PC-3 (cell line): ENCODE results near the gene RGS5. TPM values are rescaled to one million over a fixed set of nuclear protein-coding genes. Genes with fewer than 3 reads are reported as not detected.

Experiments used
- ATAC-seq: fragments of 200-7000 bp; cut with Tn5 transposase; 2 replicates; pipeline ENCODE4 v1.9.1; 2020; ENCODE audit warnings: mild to moderate bottlenecking, moderate library complexity
- BruUV-seq: library from RNA; stranded (reverse); fragments of 400-500 nt; replicated peaks from 2 replicates; lab custom pipeline; 2021; lab: Mats Ljungman, UMichigan
- CTCF ChIA-PET: fragments of 300-600 bp; sonication (Branson Sonifier 250); formaldehyde crosslinking; loops from one replicate; lab custom pipeline; 2022; ENCODE audit warnings: antibody characterized with exemption; lab: Charles Lee
- POLR2A ChIA-PET: fragments of 300-600 bp; sonication (Branson Sonifier 250); formaldehyde crosslinking; loops from one replicate; lab custom pipeline; 2022; ENCODE audit warnings: antibody characterized with exemption; ENCODE audit not compliant: unreplicated experiment; lab: Charles Lee
- DNase-seq: peaks from one replicate; pipeline ENCODE4 v3.0.0-alpha.2; 2015
- H2AFZ ChIP-seq: fragments of 300-600 bp; sonication (generic); 2 replicates; pipeline ENCODE4 v1.6.0; 2016; ENCODE audit warnings: antibody characterized with exemption, low read length
- H3F3A ChIP-seq: fragments of 300-600 bp; sonication (generic); one replicate; pipeline ENCODE4 v1.6.0; 2017; ENCODE audit warnings: antibody characterized with exemption, low read length, control low read depth, mild to moderate bottlenecking; ENCODE audit not compliant: unreplicated experiment
- H3K27ac ChIP-seq: fragments of 300-600 bp; sonication (generic); 2 replicates; pipeline ENCODE4 v1.5.1; 2016; ENCODE audit warnings: mild to moderate bottlenecking, low read length
- H3K27me3 ChIP-seq: fragments of 300-600 bp; sonication (generic); 2 replicates; pipeline ENCODE4 v1.6.1; 2016; ENCODE audit warnings: low read length, mixed read lengths
- H3K36me3 ChIP-seq: fragments of 300-600 bp; sonication (generic); 2 replicates; pipeline ENCODE4 v1.6.1; 2016; ENCODE audit warnings: low read depth, mixed run types, low read length, mixed read lengths
- H3K4me1 ChIP-seq: fragments of 300-600 bp; sonication (generic); 2 replicates; pipeline ENCODE4 v1.5.1; 2016; ENCODE audit warnings: low read length; ENCODE audit not compliant: insufficient read depth
- H3K4me2 ChIP-seq: fragments of 300-600 bp; sonication (generic); 2 replicates; pipeline ENCODE4 v1.6.0; 2016; ENCODE audit warnings: low read length
- H3K4me3 ChIP-seq: fragments of 300-600 bp; sonication (generic); 2 replicates; pipeline ENCODE4 v1.5.1; 2016; ENCODE audit warnings: mild to moderate bottlenecking, low read length, mixed read lengths
- H3K79me2 ChIP-seq: fragments of 300-600 bp; sonication (generic); 2 replicates; pipeline ENCODE4 v1.6.1; 2017; ENCODE audit warnings: low read length, mixed read lengths
- H3K9ac ChIP-seq: fragments of 300-600 bp; sonication (generic); 2 replicates; pipeline ENCODE4 v1.6.0; 2016; ENCODE audit warnings: mild to moderate bottlenecking, low read length
- H3K9me2 ChIP-seq: fragments of 300-600 bp; sonication (generic); replicated peaks from 2 replicates; pipeline ENCODE4 v1.6.1; 2016; ENCODE audit warnings: mixed run types, low read length, mixed read lengths
- H3K9me3 ChIP-seq: fragments of 300-600 bp; sonication (generic); 2 replicates; pipeline ENCODE4 v1.6.1; 2016; ENCODE audit warnings: low read length, mixed read lengths
- H4K20me1 ChIP-seq: fragments of 300-600 bp; sonication (generic); 2 replicates; pipeline ENCODE4 v1.6.1; 2016; ENCODE audit warnings: low read length, mixed read lengths
- CTCF ChIP-seq: fragments of 300-600 bp; sonication (generic); conservative IDR thresholded peaks from 2 replicates; pipeline ENCODE4 v1.5.1; 2017; ENCODE audit warnings: antibody characterized with exemption, low read depth, mild to moderate bottlenecking, low read length
- EZH2 ChIP-seq: fragments of 300-600 bp; sonication (generic); IDR thresholded peaks from one replicate; pipeline ENCODE4 v1.6.1; 2017; ENCODE audit warnings: antibody characterized with exemption, mild to moderate bottlenecking, low read length; ENCODE audit not compliant: unreplicated experiment
- EZH2phosphoT487 ChIP-seq: fragments of 300-600 bp; sonication (generic); IDR thresholded peaks from 2 replicates; pipeline ENCODE4 v1.6.1; 2018; ENCODE audit warnings: mild to moderate bottlenecking, antibody characterized with exemption, low read length, borderline replicate concordance
- intact Hi-C: fragments of 100-400 bp; cut with micrococcal nuclease; formaldehyde crosslinking; loops from 2 replicates; pipeline ENCODE4 v1.9.0; 2023
- total RNA-seq: library from RNA; depleted of rRNA; stranded (reverse); fragments of >200 nt; gene quantifications from 2 replicates; pipeline ENCODE4 v1.2.3, GENCODE V29; 2014

RGS5 gene
- total RNA-seq, 1 experiment from 2014 or later, result 5.0 TPM

- Histone ChIP-seq H3K27me3 (no peaks in the 10 kb centered on the region), H3K9me2 (no peaks in the 10 kb centered on the region), H3K4me1 (no peaks in the 10 kb centered on the region), H3K9me3 (no peaks in the 10 kb centered on the region), H3F3A (no peaks in the 10 kb centered on the region), H3K27ac (no peak overlapping the region), H2AFZ (no peak overlapping the region), H3K79me2 (no peaks in the 10 kb centered on the region), H3K36me3 (no peaks in the 10 kb centered on the region), H3K4me2 (no peak overlapping the region), H3K9ac (no peak overlapping the region), H3K4me3 (no peak overlapping the region), H4K20me1 (no peaks in the 10 kb centered on the region)
- CTCF ChIA-PET, result no interaction called here
- ATAC-seq, result no peak
- no peak for TF ChIP-seq CTCF
- TF ChIP-seq EZH2, result no peak
- no peak for TF ChIP-seq EZH2phosphoT487
- POLR2A ChIA-PET, result no interaction called here
- BruUV-seq, result no TSS peak
- DNase-seq, result peak; percentile 23
- intact Hi-C loops, result no loop called here
These were observed 95.1 kb downstream of the RGS5 start for GRCh38 chr1:163107655-163108054.

DNA sequence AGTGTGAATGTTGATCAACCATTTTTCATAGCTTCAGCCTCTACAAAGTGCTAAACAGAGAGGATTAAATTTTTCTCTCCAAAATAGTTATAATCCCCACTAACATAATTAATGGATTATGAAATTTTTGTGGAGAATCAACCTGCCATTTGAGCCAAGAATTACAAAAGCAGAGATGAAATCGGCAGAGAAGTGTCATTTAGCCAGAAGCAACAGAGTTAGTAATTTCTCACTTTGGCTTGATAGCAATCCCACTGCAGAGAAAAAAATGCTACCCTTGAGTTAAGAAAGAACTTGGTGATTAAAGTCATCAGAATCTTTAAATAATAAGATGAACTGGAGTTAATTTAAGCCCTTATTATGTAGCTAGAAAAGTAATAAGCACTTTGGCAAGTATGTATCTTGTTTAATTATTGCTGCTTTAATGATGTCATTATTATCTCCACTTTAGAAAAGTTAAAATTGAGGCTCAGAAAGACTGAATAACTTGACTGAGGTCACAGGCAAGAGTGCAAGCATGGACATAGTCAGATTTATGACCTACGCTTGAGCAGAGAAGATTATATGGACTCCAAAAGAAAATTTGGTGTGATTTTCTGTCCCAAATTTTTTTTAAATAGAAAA, 96.2 kb downstream of the RGS5 start:
- Histone ChIP-seq H3K27me3 (no peaks in the 10 kb centered on the region), H3K4me2 (no peak overlapping the region), H3K4me3 (no peak overlapping the region), H3K9me3 (no peaks in the 10 kb centered on the region), H3K36me3 (no peaks in the 10 kb centered on the region), H3K27ac (no peak overlapping the region), H2AFZ (no peak overlapping the region), H3K4me1 (no peaks in the 10 kb centered on the region), H3F3A (no peaks in the 10 kb centered on the region), H3K9ac (no peak overlapping the region), H4K20me1 (no peaks in the 10 kb centered on the region), H3K9me2 (no peaks in the 10 kb centered on the region), H3K79me2 (no peaks in the 10 kb centered on the region)
- ATAC-seq (no peak), DNase-seq (no peak)
- ChIA-PET CTCF (no interaction called here), POLR2A (no interaction called here)
- TF ChIP-seq CTCF, result no peak
- intact Hi-C loops, result no loop called here
- BruUV-seq, result no TSS peak

DNA sequence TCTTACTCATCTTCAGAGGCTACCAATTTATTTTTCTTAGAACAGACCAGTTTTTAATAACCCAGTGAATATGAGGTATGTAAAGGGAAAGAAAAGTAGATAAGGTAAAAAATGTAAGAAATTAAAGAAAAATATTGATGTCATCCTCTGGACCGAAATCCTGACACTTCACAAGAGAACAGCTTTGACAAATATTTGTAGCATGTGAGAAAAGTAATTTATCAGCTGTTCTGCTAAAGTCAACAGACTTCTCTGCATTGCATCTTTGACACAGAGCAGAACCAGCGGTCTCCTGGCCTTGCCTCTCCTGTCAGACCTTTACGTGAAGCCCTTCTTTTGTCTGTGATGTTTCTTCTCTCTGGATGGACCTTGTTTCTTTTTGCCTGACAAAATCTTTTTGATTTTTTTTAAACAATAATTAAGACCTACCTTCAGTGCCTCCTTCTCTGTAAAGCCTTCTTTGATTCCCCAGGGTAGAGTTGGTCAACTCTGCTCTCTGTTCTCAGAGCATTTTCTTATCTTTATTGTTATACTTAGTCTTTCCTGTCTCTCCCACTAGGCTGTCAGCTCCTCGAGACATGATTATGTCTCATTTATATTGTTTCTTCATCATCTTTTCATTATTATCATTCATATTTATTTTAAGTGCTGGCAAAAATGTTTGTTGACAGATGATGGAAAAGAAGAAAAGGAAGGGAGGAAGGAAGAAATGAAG, 98.2 kb downstream of the RGS5 start:
- POLR2A ChIA-PET, result no interaction called here
- no peak overlapping the region for H3K4me3 ChIP-seq
- H3K9ac ChIP-seq, result no peak overlapping the region
- H3K79me2 ChIP-seq, result no peaks in the 10 kb centered on the region
- no peaks in the 10 kb centered on the region for H3K36me3 ChIP-seq
- H3K4me1 ChIP-seq, result no peaks in the 10 kb centered on the region
- no peaks in the 10 kb centered on the region for H3K27me3 ChIP-seq
- H3K9me2 ChIP-seq, result no peaks in the 10 kb centered on the region
- CTCF ChIA-PET, result no interaction called here
- BruUV-seq, result no TSS peak
- DNase-seq (no peak), ATAC-seq (no peak)
- H4K20me1 ChIP-seq, result no peaks in the 10 kb centered on the region
- no peak overlapping the region for H2AFZ ChIP-seq
- no peak overlapping the region for H3K27ac ChIP-seq
- no peaks in the 10 kb centered on the region for H3F3A ChIP-seq
- no peaks in the 10 kb centered on the region for H3K9me3 ChIP-seq
- TF ChIP-seq EZH2 (no peak), CTCF (no peak), EZH2phosphoT487 (no peak)
- intact Hi-C loops, result no loop called here
- no peak overlapping the region for H3K4me2 ChIP-seq
